PC-3 (cell line): ENCODE results near the gene SPATA20.

Experiments used
- EZH2 ChIP-seq: fragments of 300-600 bp; sonication (generic); IDR thresholded peaks from one replicate; pipeline ENCODE4 v1.6.1; 2017; ENCODE audit warnings: antibody characterized with exemption, mild to moderate bottlenecking, low read length; ENCODE audit not compliant: unreplicated experiment
- EZH2phosphoT487 ChIP-seq: fragments of 300-600 bp; sonication (generic); IDR thresholded peaks from 2 replicates; pipeline ENCODE4 v1.6.1; 2018; ENCODE audit warnings: mild to moderate bottlenecking, antibody characterized with exemption, low read length, borderline replicate concordance

DNA sequence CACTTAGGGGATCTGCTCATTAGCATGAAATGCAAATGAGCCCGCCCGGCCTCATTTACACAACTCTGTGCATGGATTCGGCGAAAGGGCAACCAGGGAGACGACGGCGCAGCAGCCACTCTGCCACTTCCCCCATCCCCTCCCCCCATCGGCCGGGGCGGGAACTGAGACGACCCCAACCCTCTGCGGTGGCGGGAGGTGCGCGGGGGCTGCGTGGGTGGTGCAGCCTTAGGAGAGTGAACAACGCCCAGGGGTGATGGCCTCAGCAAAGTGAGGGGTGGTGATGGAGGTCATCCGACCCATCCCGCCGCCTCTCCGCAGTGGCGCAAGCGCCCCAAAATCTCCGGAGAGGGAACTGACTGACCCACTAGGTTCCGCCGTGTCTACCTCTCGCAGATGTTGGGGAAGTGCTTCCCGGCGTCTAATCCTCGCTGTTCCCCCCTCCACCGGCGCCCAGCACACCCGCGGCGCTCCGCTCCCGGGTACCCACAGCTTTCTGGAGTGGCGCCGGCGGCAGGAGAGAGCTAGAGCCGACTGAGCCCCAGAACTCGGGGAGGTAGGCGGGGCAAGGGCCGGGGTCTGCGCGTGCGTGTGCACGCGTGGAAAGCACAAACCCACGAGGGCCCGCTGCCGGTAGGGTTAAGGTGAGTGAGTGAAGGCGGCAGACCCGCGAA, 12.1 kb downstream of the SPATA20 start:
- no peak for TF ChIP-seq EZH2
- no peak for TF ChIP-seq EZH2phosphoT487
